Frontal cortex (tissue), 4 donors: ENCODE results near the gene OTOP2. TPM values are rescaled to one million over a fixed set of nuclear protein-coding genes. Genes with fewer than 3 reads are reported as not detected.

Experiments used
- DNase-seq, 2 donors: peaks; one replicate each; pipeline ENCODE4 v3.0.0; 2012; ENCODE audit warnings: low spot score in 2 of 2
- FAIRE-seq: peaks from 2 replicates; lab custom pipeline; 2012; peaks lifted over from hg19 to GRCh38; lab: Jason Lieb, UNC
- total RNA-seq: library from RNA; depleted of rRNA; stranded (reverse); fragments of >200 nt; gene quantifications from one replicate; pipeline ENCODE4 v1.2.3, GENCODE V29; 2014
- donor health status: control.
- donor health status: control.
- donor health status: control.

Gene OTOP2
- total RNA-seq, 1 donor from 2014 or later = not detected

GRCh38 chr17:74922172-74922571 lies 1.9 kb upstream of the OTOP2 start:
- no peak for DNase-seq
- no peak for FAIRE-seq

DNA sequence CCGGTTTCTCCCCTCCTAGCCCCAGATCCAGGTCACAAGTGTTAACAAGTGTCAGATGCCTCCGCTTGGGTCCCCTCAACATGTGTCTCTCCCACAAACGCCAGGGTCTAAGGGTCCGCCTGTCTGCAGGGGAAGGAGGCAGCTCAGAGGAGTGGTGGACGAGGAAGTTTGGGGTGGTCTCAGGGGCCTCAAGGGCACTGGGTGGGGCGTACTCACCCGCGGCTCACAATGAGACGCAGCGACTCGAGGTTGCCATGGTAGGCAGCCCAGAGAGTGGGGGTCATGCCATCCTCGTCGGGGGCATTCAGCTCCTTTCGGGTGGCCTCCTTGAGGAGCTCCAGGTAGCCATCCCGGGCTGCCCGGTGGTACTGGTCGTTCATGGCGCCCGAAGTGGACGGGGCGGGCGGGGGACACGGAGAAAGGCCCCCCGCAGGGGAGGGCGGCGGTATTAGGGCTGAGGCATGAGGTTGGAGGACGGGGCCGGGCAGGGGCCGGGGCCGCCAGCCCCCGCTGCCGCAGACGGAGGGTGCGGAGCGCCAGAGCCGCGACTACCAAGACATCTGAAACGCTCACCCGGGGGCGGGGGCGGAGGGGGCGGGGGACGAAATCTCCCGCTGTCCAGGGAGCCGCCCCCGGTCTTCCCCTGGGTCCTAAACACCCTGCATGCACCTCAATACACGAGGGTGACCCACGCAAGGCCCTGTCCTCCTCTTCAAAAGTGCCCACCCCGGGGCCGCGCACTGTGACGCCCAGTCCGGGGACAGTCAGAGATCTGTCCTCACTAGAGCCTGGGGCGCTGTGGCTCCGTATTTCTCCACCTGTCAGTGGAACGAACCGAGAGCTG lies 1.2 kb upstream of the OTOP2 start, which contains the start of gene USH1G:
Gene USH1G (minus strand): TSS at position 562 of the 844 bp plus-strand sequence. CDS start 182 bp downstream, at position 380.
- no peak for FAIRE-seq
- peak; percentile 64 to 76 for DNase-seq

GRCh38 chr17:74923538-74924249 lies 379 bp upstream of the OTOP2 start:
- peak; percentile 83 to 89 for DNase-seq
- FAIRE-seq = no peak

DNA sequence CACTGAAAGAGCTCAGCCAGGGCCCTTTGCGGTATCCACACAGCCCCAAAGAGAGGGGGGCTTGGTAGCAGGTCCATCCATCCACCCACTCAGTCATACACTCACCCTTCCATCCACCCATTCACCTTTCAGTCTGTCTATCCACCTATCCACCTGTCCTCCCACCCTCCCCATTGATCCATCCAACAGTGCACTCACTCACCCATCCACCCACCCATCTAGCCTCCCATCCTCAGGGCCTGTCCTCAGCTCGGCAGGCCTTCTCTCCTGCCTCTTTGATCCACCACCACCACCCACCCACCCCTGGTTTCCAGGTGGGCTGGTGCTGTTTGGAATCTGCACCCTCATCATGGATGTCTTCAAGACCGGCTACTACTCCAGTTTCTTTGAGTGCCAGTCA lies 1.2 kb downstream of the OTOP2 start:
- DNase-seq (no peak), FAIRE-seq (no peak)

DNA sequence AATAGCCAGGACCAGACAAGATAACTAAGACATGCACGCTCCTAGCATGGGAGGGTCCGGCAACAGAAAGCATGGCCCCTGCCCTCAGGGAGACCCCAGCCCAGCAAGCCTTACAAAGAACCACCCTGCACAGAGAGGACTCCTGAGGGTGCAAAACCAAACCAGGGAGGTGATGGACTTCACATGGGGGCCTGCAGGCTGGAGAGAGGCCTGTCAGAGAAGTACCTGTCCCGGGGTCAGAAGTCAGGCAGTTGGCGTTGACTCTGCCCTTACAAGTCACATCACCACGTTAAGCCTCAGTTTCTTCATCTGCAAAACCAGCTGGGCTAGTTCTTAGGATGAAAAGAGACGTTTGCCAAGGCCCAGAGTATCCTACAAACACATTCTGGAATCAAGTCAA lies 4.7 kb downstream of the OTOP2 start:
- no peak for FAIRE-seq

DNA sequence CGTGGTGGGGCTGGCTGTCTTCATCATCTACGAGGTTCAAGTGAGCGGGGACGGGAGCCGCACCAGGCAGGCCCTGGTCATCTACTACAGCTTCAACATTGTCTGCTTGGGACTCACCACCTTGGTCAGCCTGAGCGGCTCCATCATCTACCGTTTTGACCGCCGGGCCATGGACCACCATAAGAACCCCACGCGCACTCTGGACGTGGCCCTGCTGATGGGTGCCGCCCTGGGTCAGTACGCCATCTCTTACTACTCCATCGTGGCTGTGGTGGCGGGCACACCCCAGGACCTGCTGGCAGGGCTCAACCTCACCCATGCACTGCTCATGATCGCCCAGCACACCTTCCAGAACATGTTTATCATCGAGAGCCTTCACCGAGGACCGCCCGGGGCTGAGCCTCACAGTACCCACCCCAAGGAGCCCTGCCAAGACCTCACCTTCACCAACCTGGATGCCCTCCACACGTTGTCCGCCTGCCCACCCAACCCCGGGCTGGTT lies 6.5 kb downstream of the OTOP2 start:
- FAIRE-seq (no peak), DNase-seq (no peak)

More for the DNA sequence above, 4.7 kb downstream of the OTOP2 start:
- no peak for DNase-seq

DNA sequence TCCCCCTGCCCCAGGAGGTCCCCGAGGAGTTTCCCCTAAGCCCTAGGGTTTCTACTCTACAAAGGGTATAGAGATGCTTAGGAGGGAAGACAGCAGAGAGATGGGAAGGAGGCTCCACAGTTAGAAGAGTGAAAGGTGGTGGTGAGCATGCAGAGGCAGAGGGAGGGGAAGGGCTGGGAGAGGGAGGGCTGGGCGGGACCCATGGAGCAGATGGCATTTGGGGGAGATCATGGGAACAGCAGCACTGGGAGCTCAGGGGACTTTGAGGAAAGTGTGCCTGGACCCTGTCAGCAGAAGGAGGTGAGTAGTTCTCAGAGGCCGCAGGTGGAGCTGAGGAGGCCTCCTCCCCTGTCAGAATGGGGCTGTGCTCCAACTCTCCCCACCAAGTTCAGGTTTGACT lies 11.0 kb downstream of the OTOP2 start:
- FAIRE-seq = no peak
- DNase-seq = no peak

GRCh38 chr17:74935585-74936469 lies 11.8 kb downstream of the OTOP2 start, which contains the start of gene OTOP3:
Gene OTOP3 (plus strand): TSS chr17:74935898. CDS start chr17:74935922, 24 bp downstream.
- FAIRE-seq = no peak
- no peak for DNase-seq

GRCh38 chr17:74936470-74936799 lies 12.4 kb downstream of the OTOP2 start:
- DNase-seq (no peak), FAIRE-seq (no peak)

- FAIRE-seq (no peak), DNase-seq (no peak)
Measured at GRCh38 chr17:74937064-74938051, 13.3 kb downstream of the OTOP2 start.

- FAIRE-seq = no peak
- DNase-seq = no peak
Measured at GRCh38 chr17:74938194-74938950, 14.3 kb downstream of the OTOP2 start.

DNA sequence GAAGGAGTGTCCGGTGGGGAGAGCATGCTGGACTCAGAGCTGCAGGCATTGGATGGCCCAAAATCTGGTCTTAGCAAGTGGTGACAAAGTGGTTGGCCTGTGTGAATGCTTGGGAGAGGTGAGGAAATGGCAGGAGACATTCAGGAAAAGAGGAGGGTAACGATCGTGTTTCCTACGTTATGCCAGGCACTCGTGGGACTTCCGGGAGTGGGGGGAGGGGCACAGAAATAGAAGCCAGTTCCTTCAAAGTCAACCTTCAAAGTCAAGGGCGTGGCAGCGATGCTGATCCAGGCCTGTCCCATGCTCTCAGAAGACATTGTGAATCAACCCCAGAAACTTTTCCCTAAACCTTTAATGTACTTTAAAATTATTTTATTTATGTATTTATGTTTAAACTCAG lies 15.5 kb downstream of the OTOP2 start:
- no peak for FAIRE-seq

GRCh38 chr17:74941128-74941725 lies 17.2 kb downstream of the OTOP2 start:
- FAIRE-seq (no peak), DNase-seq (no peak)

More for the DNA sequence above, 15.5 kb downstream of the OTOP2 start:
- DNase-seq = no peak

GRCh38 chr17:74943808-74944522 lies 19.9 kb downstream of the OTOP2 start:
- no peak for DNase-seq
- FAIRE-seq = no peak

GRCh38 chr17:74945543-74945942 lies 21.5 kb downstream of the OTOP2 start:
- no peak for FAIRE-seq
- DNase-seq = no peak

GRCh38 chr17:74946641-74947040 lies 22.6 kb downstream of the OTOP2 start:
- DNase-seq (no peak), FAIRE-seq (no peak)
